PC-9 (cell line): ENCODE measurements around the gene CCL3. TPM values are rescaled to one million over a fixed set of nuclear protein-coding genes. Genes with fewer than 3 reads are reported as not detected.
"Not testable (repeated sequence)": the region's sequence is repeated elsewhere in the genome, so short reads cannot be mapped to it uniquely, and the experiment has no call there.

Experiments used
- BruUV-seq: library from RNA; stranded (reverse); fragments of 400-500 nt; replicated peaks from 2 replicates; lab custom pipeline; 2021; lab: Mats Ljungman, UMichigan
- CTCF ChIA-PET: fragments of 300-600 bp; sonication (Branson Sonifier 250); formaldehyde crosslinking; loops from one replicate; lab custom pipeline; 2022; ENCODE audit warnings: antibody characterized with exemption; lab: Charles Lee
- POLR2A ChIA-PET: fragments of 300-600 bp; sonication (Branson Sonifier 250); formaldehyde crosslinking; loops from one replicate; lab custom pipeline; 2022; ENCODE audit warnings: antibody characterized with exemption; ENCODE audit not compliant: unreplicated experiment; lab: Charles Lee
- DNase-seq, 2 experiments: peaks; one replicate each; pipeline versions ENCODE4 v3.0.0 to v3.0.0-alpha.2; 2015 to 2022; ENCODE audit warnings: mixed read lengths in 1 of 2
- H2AFZ ChIP-seq: fragments of 200-600 bp; sonication (generic); 2 replicates; pipeline ENCODE4 v1.8.1; 2017; ENCODE audit warnings: antibody characterized with exemption
- H3F3A ChIP-seq: fragments of 200-600 bp; sonication (generic); 2 replicates; pipeline ENCODE4 v1.8.1; 2017; ENCODE audit warnings: antibody characterized with exemption, mild to moderate bottlenecking, low read depth; ENCODE audit not compliant: insufficient read depth
- H3K27ac ChIP-seq: fragments of 200-600 bp; sonication (generic); 2 replicates; pipeline ENCODE4 v1.6.1; 2016; ENCODE audit warnings: mixed run types
- H3K27me3 ChIP-seq: fragments of 200-600 bp; sonication (generic); 2 replicates; pipeline ENCODE4 v1.6.1; 2016; ENCODE audit warnings: low read depth, mixed run types; ENCODE audit not compliant: insufficient read depth
- H3K36me3 ChIP-seq: fragments of 200-600 bp; sonication (generic); 2 replicates; pipeline ENCODE4 v1.6.1; 2016; ENCODE audit warnings: low read depth, mixed run types
- H3K4me1 ChIP-seq: fragments of 200-600 bp; sonication (generic); replicated peaks from 2 replicates; pipeline ENCODE4 v1.6.1; 2016; ENCODE audit warnings: mixed run types; ENCODE audit not compliant: insufficient read depth
- H3K4me2 ChIP-seq: fragments of 200-600 bp; sonication (generic); 2 replicates; pipeline ENCODE4 v1.6.1; 2017; ENCODE audit warnings: mixed run types
- H3K4me3 ChIP-seq: fragments of 200-600 bp; sonication (generic); 2 replicates; pipeline ENCODE4 v1.6.1; 2016; ENCODE audit warnings: mixed run types
- H3K79me2 ChIP-seq: fragments of 200-600 bp; sonication (generic); 2 replicates; pipeline ENCODE4 v1.6.1; 2017; ENCODE audit warnings: low read depth, mixed run types
- H3K9me2 ChIP-seq: fragments of 200-600 bp; sonication (generic); 2 replicates; pipeline ENCODE4 v1.8.1; 2017; ENCODE audit warnings: mild to moderate bottlenecking; ENCODE audit not compliant: insufficient read depth
- H3K9me3 ChIP-seq: fragments of 200-600 bp; sonication (generic); 2 replicates; pipeline ENCODE4 v1.8.1; 2016; ENCODE audit warnings: low read depth; ENCODE audit not compliant: insufficient read depth
- H4K20me1 ChIP-seq: fragments of 200-600 bp; sonication (generic); 2 replicates; pipeline ENCODE4 v1.8.1; 2017; ENCODE audit not compliant: insufficient read depth
- EZH2 ChIP-seq: fragments of 200-600 bp; sonication (generic); IDR thresholded peaks from 2 replicates; pipeline ENCODE4 v1.8.0; 2017; ENCODE audit warnings: antibody characterized with exemption, low read depth
- intact Hi-C: fragments of 100-400 bp; cut with micrococcal nuclease; formaldehyde crosslinking; loops from one replicate; pipeline ENCODE4 v1.10.0; 2022; ENCODE audit not compliant: unreplicated experiment
- total RNA-seq: library from RNA; stranded (reverse); gene quantifications from 2 replicates; pipeline ENCODE4 v1.2.3, GENCODE V29; 2021
- TF ChIP-seq, protein P1 (sequence below): fragments of 200-600 bp; sonication (generic); conservative IDR thresholded peaks from 2 replicates; pipeline ENCODE4 v1.6.1; 2017; ENCODE audit warnings: mixed run types, antibody characterized with exemption, mild to moderate bottlenecking, moderate library complexity

CCL3 gene
- total RNA-seq, 1 experiment from 2014 or later, result not detected

DNA sequence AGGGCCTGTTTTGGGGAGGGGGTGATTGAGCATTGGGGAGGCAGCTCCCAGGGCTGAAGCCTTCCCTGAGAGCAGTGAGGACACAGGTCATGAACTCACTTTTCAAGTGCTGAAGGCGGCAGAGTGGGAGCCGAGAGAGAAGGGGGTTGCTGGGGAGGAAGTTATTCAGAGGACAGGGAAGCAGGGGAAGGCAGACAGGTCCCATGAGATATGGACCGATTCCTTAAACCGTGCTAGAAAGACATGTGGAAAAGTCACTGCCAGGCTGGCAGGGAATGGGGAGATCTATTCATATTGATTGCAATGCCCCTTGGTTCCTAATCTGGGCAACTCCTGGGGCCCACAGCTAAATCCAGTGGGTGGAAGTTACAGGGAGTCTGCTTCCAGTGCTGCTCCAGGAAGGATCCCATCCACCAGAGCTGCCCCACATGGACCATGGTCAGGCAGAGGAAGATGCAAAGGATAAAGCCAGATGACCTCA lies 14.8 kb upstream of the CCL3 start:
- H4K20me1 ChIP-seq, result no peaks in the 10 kb centered on the region
- ChIA-PET POLR2A (no interaction called here), CTCF (no interaction called here)
- H3K9me2 ChIP-seq, result no peaks in the 10 kb centered on the region
- H3K27me3 ChIP-seq, result peaks cover 43% of the 10 kb centered on the region; the same call in 1 of the 2 replicates
- no peaks in the 10 kb centered on the region for H3K36me3 ChIP-seq
- TF ChIP-seq EZH2, result no peak
- TF ChIP-seq, protein P1, sequence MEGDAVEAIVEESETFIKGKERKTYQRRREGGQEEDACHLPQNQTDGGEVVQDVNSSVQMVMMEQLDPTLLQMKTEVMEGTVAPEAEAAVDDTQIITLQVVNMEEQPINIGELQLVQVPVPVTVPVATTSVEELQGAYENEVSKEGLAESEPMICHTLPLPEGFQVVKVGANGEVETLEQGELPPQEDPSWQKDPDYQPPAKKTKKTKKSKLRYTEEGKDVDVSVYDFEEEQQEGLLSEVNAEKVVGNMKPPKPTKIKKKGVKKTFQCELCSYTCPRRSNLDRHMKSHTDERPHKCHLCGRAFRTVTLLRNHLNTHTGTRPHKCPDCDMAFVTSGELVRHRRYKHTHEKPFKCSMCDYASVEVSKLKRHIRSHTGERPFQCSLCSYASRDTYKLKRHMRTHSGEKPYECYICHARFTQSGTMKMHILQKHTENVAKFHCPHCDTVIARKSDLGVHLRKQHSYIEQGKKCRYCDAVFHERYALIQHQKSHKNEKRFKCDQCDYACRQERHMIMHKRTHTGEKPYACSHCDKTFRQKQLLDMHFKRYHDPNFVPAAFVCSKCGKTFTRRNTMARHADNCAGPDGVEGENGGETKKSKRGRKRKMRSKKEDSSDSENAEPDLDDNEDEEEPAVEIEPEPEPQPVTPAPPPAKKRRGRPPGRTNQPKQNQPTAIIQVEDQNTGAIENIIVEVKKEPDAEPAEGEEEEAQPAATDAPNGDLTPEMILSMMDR, result no peak
- H3K4me3 ChIP-seq, result no peak overlapping the region
- H3K27ac ChIP-seq, result no peak overlapping the region
- intact Hi-C loops, result no loop called here
- BruUV-seq, result no TSS peak
- H3K4me2 ChIP-seq, result no peak overlapping the region
- no peaks in the 10 kb centered on the region for H3K79me2 ChIP-seq
- no peak for DNase-seq
- no peaks in the 10 kb centered on the region for H3K9me3 ChIP-seq
- H2AFZ ChIP-seq, result no peak overlapping the region
- no peaks in the 10 kb centered on the region for H3K4me1 ChIP-seq
- no peaks in the 10 kb centered on the region for H3F3A ChIP-seq

DNA sequence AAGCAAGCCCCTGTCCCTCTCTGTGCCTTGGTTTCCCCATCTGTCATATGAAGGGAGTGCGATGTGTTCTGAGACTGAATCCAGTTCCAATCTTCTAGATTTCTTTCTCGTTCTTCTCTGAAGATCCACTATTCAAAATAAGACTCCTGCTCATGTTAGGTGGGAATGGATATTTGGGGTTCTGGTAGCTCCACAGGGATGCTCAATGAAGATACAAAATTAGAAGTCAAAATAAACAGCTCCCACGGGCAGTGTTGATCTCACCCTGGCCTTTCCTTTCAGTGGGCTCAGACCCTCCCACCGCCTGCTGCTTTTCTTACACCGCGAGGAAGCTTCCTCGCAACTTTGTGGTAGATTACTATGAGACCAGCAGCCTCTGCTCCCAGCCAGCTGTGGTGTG lies 14.3 kb upstream of the CCL3 start:
- BruUV-seq, DNase-seq, CTCF ChIA-PET, intact Hi-C loops, H2AFZ ChIP-seq, H3K9me3 ChIP-seq, H3K9me2 ChIP-seq, H3K36me3 ChIP-seq, H3K27ac ChIP-seq, H3F3A ChIP-seq, H4K20me1 ChIP-seq, H3K79me2 ChIP-seq, POLR2A ChIA-PET, H3K4me1 ChIP-seq, H3K4me2 ChIP-seq, H3K4me3 ChIP-seq: not testable (repeated sequence)
- H3K27me3 ChIP-seq, result peaks cover 40% of the 10 kb centered on the region; the same call in 1 of the 2 replicates

DNA sequence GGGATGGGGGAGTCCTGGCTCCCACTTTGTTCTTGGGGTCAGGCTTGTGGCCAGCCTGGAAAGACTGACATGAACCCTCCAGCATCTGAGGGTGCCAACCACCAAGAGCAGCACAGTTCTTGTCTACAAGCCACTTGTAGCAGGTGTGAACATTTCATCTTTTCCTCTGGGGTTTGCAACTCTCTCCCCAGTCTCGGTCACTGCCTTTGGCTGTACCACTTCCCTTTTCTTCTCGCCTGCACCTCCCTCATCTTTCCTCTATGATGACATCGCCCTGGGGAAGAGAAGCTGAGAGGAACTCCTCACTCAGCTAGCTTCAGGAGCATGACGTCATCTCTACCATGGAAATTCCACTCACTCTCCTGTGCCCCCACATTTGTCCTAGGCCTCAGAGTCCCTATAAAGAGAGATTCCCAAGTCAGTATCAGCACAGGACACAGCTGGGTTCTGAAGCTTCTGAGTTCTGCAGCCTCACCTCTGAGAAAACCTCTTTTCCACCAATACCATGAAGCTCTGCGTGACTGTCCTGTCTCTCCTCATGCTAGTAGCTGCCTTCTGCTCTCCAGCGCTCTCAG lies 13.5 kb upstream of the CCL3 start, which contains the start of gene CCL4:
TSS of gene CCL4 (plus strand) at position 427 of the 575 bp plus-strand sequence. CDS start at position 506, 79 bp downstream.
- H3K4me3 ChIP-seq, H3K4me2 ChIP-seq, CTCF ChIA-PET, DNase-seq, H3K27ac ChIP-seq, H4K20me1 ChIP-seq, BruUV-seq, H3K79me2 ChIP-seq, H3K9me3 ChIP-seq, H3K36me3 ChIP-seq, intact Hi-C loops, POLR2A ChIA-PET, H2AFZ ChIP-seq, H3K9me2 ChIP-seq, H3K4me1 ChIP-seq, H3F3A ChIP-seq: not testable (repeated sequence)
- H3K27me3 ChIP-seq, result peaks cover 33% of the 10 kb centered on the region; the same call in 1 of the 2 replicates

DNA sequence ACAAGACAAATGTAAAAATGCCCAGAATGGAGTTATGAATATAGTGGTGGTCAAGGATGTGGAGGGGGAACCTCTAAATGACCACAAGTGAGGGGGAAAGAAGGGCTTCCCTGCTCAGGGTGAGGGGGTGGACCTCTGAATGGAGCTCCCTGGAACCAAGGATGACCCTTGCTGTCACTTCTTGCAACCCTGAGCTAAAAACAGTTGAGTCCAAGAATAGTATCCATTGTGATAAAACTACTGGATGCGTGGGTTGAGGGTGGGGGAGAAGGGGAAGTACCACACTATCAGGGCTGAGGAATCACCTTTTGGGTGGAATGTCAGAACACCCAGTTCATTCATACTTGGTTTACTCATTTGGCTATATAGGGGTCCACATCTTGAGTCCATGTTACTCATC lies 9.1 kb upstream of the CCL3 start:
- H3K4me3 ChIP-seq, H3K79me2 ChIP-seq, POLR2A ChIA-PET, H3K4me1 ChIP-seq, H2AFZ ChIP-seq, H3K9me2 ChIP-seq, DNase-seq, H4K20me1 ChIP-seq, H3F3A ChIP-seq, intact Hi-C loops, H3K9me3 ChIP-seq, H3K36me3 ChIP-seq, BruUV-seq, CTCF ChIA-PET, H3K4me2 ChIP-seq, H3K27me3 ChIP-seq, H3K27ac ChIP-seq: not testable (repeated sequence)
